Upper lobe of left lung (tissue), 6 donors: Measurements from ENCODE around the gene CUX1. TPM values are rescaled to one million over a fixed set of nuclear protein-coding genes. Genes with fewer than 3 reads are reported as not detected.
"Not testable (repeated sequence)": the region's sequence is repeated elsewhere in the genome, so short reads cannot be mapped to it uniquely, and the experiment has no call there.

Source experiments
- ATAC-seq, 2 donors: fragments of 200-7000 bp; cut with Tn5 transposase; one replicate each; pipeline ENCODE4 v1.9.1; 2022; ENCODE audit warnings: mild to moderate bottlenecking in 2 of 2, moderate library complexity in 2 of 2; ENCODE audit not compliant: low FRiP score in 2 of 2
- DNase-seq, 2 donors: peaks; one replicate each; pipeline ENCODE4 v3.0.0-alpha.2; 2019 to 2020
- H3K27ac ChIP-seq, 4 donors: fragments of 200-600 bp; sonication (generic); one replicate each; pipeline ENCODE4 v1.5.1; 2016 to 2019
- H3K27me3 ChIP-seq, 4 donors: fragments of 200-600 bp; sonication (generic); one replicate each; pipeline ENCODE4 v1.5.1; 2017 to 2019
- H3K36me3 ChIP-seq, 4 donors: fragments of 200-600 bp; sonication (generic); one replicate each; pipeline ENCODE4 v1.5.1; 2016 to 2019
- H3K4me1 ChIP-seq, 4 donors: fragments of 200-600 bp; sonication (generic); one replicate each; pipeline ENCODE4 v1.5.1; 2018 to 2019
- H3K4me3 ChIP-seq, 4 donors: fragments of 200-600 bp; sonication (generic); one replicate each; pipeline ENCODE4 v1.5.1; 2017 to 2019; ENCODE audit warnings: mild to moderate bottlenecking in 2 of 4, moderate library complexity in 1 of 4
- H3K9me3 ChIP-seq, 4 donors: fragments of 200-600 bp; sonication (generic); one replicate each; pipeline ENCODE4 v1.5.1; 2018 to 2019
- EP300 ChIP-seq, 4 donors: sonication (generic); formaldehyde crosslinking; IDR thresholded peaks; one replicate each; pipeline ENCODE4 v1.5.1; 2017; ENCODE audit warnings: antibody characterized with exemption in 4 of 4, control low read depth in 2 of 4
- POLR2A ChIP-seq, 4 donors: fragments of 450-650 bp; IDR thresholded peaks; one replicate each; pipeline ENCODE4 v1.5.1; 2016 to 2017; ENCODE audit warnings: antibody characterized with exemption in 4 of 4, mild to moderate bottlenecking in 2 of 4
- POLR2AphosphoS5 ChIP-seq, 2 donors: sonication (generic); formaldehyde crosslinking; IDR thresholded peaks; one replicate each; pipeline ENCODE4 v1.5.1; 2017; ENCODE audit warnings: antibody characterized with exemption in 2 of 2
- WGBS, 2 donors: methylation state at CpG; one replicate each; pipeline ENCODE4 v1.1.5; 2017 to 2018; 5-methylcytosine and 5-hydroxymethylcytosine counted together
- small RNA-seq, 4 donors: library from RNA; depleted of rRNA; stranded (forward); fragments of <200 nt; gene quantifications; one replicate each; pipeline ENCODE3, GENCODE V24; 2016
- total RNA-seq, 6 donors: library from RNA; depleted of rRNA in 4 of 6; stranded (reverse); fragments of >200 nt in 4 of 6; gene quantifications; one replicate each; pipeline versions ENCODE4 v1.1.0 to v1.2.1, GENCODE V29; 2016 to 2021
- TF ChIP-seq, protein P1 (sequence below), 6 experiments: fragments of 450-650 bp in 4 of 6; fragments of 200-600 bp in 2 of 6; sonication (generic) in 2 of 6; IDR thresholded peaks; one replicate each; pipeline ENCODE4 v1.5.1; 2016 to 2019; ENCODE audit warnings: antibody characterized with exemption in 6 of 6
- donor health status: DM: no; HTN: no; CAD: no; lungs with moderate emphysema.
- donor health status: DM: no; HTN: yes; CAD: no; lungs with severe emphysema.

CUX1 gene
- total RNA-seq, 6 donors from 2014 or later = 106 to 188 (median 115) TPM

DNA sequence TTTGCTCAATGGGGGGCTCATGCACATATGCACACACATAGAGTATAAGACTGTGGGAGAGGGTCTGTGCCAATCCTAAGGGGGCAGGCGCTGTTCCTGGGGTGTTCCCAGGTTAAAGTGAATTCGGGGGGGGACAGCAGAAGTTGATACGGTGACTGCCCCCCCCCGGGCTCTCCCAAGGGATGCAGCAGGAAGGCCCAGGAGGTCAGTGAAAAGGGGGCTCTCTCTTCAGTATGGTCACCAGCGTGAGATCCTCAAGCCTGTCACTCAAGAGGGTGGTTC is 506.4 kb downstream of the CUX1 start:
- H3K9me3 ChIP-seq = no peaks in the 10 kb centered on the region
- TF ChIP-seq, protein P1, sequence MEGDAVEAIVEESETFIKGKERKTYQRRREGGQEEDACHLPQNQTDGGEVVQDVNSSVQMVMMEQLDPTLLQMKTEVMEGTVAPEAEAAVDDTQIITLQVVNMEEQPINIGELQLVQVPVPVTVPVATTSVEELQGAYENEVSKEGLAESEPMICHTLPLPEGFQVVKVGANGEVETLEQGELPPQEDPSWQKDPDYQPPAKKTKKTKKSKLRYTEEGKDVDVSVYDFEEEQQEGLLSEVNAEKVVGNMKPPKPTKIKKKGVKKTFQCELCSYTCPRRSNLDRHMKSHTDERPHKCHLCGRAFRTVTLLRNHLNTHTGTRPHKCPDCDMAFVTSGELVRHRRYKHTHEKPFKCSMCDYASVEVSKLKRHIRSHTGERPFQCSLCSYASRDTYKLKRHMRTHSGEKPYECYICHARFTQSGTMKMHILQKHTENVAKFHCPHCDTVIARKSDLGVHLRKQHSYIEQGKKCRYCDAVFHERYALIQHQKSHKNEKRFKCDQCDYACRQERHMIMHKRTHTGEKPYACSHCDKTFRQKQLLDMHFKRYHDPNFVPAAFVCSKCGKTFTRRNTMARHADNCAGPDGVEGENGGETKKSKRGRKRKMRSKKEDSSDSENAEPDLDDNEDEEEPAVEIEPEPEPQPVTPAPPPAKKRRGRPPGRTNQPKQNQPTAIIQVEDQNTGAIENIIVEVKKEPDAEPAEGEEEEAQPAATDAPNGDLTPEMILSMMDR (IDR thresholded peaks at IDR 0.05) = no peak
- TF ChIP-seq POLR2A (IDR thresholded peaks at IDR 0.05) (no peak), EP300 (IDR thresholded peaks at IDR 0.05) (no peak), POLR2AphosphoS5 (IDR thresholded peaks at IDR 0.05) (no peak)
- H3K4me3 ChIP-seq = no peak overlapping the region
- no peaks in the 10 kb centered on the region for H3K36me3 ChIP-seq
- peaks cover 0 to 14% (median 6%) of the 10 kb centered on the region in 4 donors for H3K4me1 ChIP-seq
- no peak for ATAC-seq
- no peak overlapping the region for H3K27ac ChIP-seq
- DNase-seq = no peak
- H3K27me3 ChIP-seq = no peaks in the 10 kb centered on the region
- 93 to 96% methylated on average over 5 of the region's 5 CpGs for WGBS, 2 donors

DNA sequence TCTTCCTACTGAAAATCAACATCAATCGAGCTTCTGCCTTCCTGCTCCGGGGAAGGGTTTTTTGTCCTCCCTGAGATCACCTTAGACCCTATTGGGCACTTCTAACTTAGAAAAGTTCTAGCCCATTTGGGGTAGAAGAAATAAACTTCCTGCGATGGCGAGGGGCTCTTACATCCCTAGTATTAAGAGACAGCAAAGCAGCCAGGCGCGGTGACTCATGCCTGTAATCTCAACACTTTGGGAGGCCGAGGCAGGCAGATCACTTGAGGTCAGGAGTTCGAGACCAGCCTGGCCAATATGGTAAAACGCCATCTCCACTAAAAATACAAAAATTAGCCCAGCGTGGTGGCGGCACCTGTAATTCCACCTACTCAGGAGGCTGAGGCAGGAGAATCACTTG is 507.7 kb downstream of the CUX1 start:
- 86 to 95% methylated on average over 11 of the region's 11 CpGs for WGBS, 2 donors
- not testable (repeated sequence) for ATAC-seq, H3K4me3 ChIP-seq, H3K27me3 ChIP-seq, H3K9me3 ChIP-seq, H3K27ac ChIP-seq, H3K36me3 ChIP-seq, DNase-seq
- H3K4me1 ChIP-seq = peaks cover 0 to 14% (median 0%) of the 10 kb centered on the region in 4 donors

DNA sequence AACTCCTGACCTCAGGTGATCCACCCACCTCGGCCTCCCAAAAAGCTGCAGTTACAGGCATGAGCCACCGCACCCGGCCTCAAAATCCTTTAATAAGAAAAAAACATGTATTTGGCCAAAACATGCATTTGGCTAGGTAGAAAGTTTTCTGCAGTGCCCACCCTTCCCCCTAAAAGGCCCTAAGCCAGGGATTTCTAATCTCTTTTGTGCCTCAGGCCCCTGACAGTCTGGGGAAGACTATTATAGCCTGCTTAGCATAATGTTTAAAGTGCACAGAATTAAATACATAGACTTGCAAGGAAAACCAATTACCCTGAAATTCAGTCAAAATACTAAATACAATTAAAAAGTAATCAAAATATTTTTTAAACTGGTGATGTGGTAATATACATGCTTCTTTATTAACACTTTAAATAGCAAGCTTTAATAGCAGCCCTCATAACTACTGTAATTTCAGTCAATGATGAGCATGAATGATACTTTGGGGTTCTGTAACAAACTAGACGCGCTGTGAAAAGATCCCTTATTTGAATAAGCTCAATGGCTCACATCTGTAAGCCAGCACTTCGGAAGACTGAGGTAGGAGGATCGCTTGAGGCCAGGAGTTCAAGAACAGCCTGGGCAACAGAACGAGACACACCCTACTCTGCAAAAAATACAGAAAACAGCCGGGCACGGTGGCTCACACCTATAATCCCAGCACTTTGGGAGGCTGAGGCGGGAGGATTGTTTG is 508.9 kb downstream of the CUX1 start:
- H3K9me3 ChIP-seq = no peaks in the 10 kb centered on the region
- WGBS, 2 donors = 91 to 94% methylated on average over 11 of the region's 11 CpGs
- peaks cover 0 to 5% (median 0%) of the 10 kb centered on the region in 4 donors for H3K4me1 ChIP-seq
- ATAC-seq (no peak), DNase-seq (no peak)
- H3K27ac ChIP-seq = no peak overlapping the region
- H3K27me3 ChIP-seq = no peaks in the 10 kb centered on the region
- H3K36me3 ChIP-seq = no peaks in the 10 kb centered on the region
- no peak overlapping the region for H3K4me3 ChIP-seq
- no peak for TF ChIP-seq POLR2AphosphoS5 (IDR thresholded peaks at IDR 0.05)
- TF ChIP-seq, protein P1 (IDR thresholded peaks at IDR 0.05) = no peak
- no peak for TF ChIP-seq POLR2A (IDR thresholded peaks at IDR 0.05)
- no peak for TF ChIP-seq EP300 (IDR thresholded peaks at IDR 0.05)

DNA sequence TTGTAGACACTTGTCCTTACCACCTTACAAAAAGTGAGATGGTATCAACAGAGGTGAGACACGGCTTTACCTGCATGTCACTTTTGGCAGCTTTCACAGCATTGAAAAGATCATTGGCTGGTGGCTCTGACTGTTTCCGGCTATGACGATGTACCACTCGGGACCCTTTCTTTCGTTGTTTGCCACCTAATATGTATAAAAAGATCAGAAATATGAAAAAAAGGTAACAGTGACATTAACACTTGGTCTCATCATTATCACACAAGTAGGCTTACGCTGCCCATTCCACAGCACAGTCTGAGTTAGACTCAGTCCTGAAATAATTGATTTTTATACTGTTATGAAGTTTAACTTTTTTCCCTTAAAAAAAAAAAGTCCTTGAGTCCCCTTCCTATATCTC is 509.8 kb downstream of the CUX1 start:
- not testable (repeated sequence) for H3K27me3 ChIP-seq, H3K9me3 ChIP-seq, H3K4me1 ChIP-seq, H3K4me3 ChIP-seq, H3K36me3 ChIP-seq, H3K27ac ChIP-seq, DNase-seq, ATAC-seq
- 79 to 91% methylated on average over 6 of the region's 6 CpGs for WGBS, 2 donors

GRCh38 chr7:102328863-102329262 is 511.4 kb downstream of the CUX1 start:
- ATAC-seq, H3K27me3 ChIP-seq, H3K4me1 ChIP-seq, DNase-seq, H3K36me3 ChIP-seq, H3K9me3 ChIP-seq, H3K4me3 ChIP-seq, H3K27ac ChIP-seq: not testable (repeated sequence)
- 45 to 55% methylated on average over 4 to 5 of the region's 5 CpGs for WGBS, 2 donors

DNA sequence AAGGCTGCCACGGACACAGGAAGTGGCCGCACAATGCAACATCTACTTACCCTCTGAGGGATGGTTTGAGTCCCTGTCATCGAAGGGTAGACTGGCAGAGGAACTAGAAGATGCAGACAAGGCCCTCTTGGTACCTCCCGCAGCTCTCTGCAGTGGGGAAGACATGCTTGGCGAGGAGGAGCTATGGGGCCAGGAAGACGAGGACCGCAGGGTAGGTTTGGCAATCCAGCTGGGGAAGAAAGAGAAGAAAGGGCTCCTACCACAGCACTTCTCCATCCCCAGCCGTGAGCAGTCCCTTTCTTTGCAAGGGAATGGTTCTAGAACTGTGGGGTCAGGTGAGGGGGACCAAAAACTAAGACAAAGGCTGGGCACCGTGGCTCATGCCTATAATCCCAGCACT is 511.9 kb downstream of the CUX1 start:
- not testable (repeated sequence) for H3K9me3 ChIP-seq, H3K27me3 ChIP-seq, ATAC-seq, DNase-seq, H3K36me3 ChIP-seq, H3K4me3 ChIP-seq, H3K27ac ChIP-seq, H3K4me1 ChIP-seq
- 66% methylated on average over 9 of the region's 9 CpGs; no CpG with 5 or more reads in 1 of the 2 donors for WGBS, 2 donors

DNA sequence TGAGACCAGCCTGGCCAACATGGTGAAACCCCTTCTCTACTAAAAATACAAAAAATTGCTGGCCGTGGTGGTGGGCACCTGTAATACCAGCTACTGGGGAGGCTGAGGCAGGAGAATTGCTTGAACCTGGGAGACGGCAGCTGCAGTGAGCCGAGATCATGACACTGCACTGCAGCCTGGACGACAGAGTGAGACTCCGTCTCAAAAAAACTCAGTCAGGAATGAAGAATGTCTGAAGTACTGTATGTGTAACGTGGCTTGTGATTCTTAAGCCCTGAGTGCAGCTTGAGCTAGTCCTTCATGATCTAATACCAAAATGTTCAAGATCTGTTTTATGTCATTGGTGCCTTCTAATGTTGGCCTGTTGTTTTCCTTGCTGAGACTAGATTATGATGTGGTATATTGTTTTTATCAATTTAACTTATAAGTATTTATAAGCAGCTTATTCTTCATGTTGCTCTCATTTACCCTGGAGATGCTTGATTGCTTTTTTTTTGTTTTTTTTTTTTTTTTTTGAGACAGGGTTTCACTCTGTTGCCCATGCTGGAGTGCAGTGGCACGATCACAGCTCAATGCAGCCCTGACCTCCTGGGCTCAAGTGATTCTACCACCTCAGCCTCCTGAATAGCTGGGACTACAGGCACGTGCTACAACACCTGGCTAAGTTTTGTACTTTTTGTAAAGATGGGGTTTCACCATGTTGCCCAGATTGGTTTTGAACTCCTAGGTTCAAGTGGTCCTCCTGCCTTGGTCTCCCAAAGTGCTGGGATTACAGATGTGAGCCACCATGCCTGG is 513.4 kb downstream of the CUX1 start:
- not testable (repeated sequence) for H3K27ac ChIP-seq, H3K36me3 ChIP-seq, H3K9me3 ChIP-seq, H3K4me3 ChIP-seq, DNase-seq, ATAC-seq, H3K27me3 ChIP-seq, H3K4me1 ChIP-seq
- 79 to 86% methylated on average over 8 of the region's 8 CpGs for WGBS, 2 donors

Small RNAs within 50 kb of the gene (small RNA-seq; reads per million reads assigned to genes)
- gene AC005086.2 (0 reads per million in 4 donors), gene AC005086.3 (0 reads per million in 4 donors), gene AC005086.4 (0 reads per million in 4 donors), gene AC005088.1 (0 reads per million in 4 donors), gene MIR4285 (0 reads per million in 4 donors), gene RF00554 (0 reads per million in 4 donors)

Other genes with a start within 250 kb of the CUX1 start
- not detected for gene MYL10, start 188.3 kb upstream of the CUX1 start, total RNA-seq